Erythroblast (primary cell): ENCODE measurements around the gene TMEM89.
A peak's percentile ranks its signal among the peaks of the same experiment; 100 is the strongest.

Source experiments
- DNase-seq, 2 experiments: peaks; one replicate each; lab custom pipeline; 2025; lab: John Stamatoyannopoulos, UW
- GATA1 ChIP-seq: IDR thresholded peaks from 2 replicates; pipeline ENCODE4 v1.6.1; 2011; ENCODE audit warnings: low read depth, mild to moderate bottlenecking, control low read depth, low read length, moderate library complexity
- POLR2A ChIP-seq: IDR thresholded peaks from 2 replicates; pipeline ENCODE4 v1.6.1; 2011; ENCODE audit warnings: mild to moderate bottlenecking, low read length

The TMEM89 gene

DNA sequence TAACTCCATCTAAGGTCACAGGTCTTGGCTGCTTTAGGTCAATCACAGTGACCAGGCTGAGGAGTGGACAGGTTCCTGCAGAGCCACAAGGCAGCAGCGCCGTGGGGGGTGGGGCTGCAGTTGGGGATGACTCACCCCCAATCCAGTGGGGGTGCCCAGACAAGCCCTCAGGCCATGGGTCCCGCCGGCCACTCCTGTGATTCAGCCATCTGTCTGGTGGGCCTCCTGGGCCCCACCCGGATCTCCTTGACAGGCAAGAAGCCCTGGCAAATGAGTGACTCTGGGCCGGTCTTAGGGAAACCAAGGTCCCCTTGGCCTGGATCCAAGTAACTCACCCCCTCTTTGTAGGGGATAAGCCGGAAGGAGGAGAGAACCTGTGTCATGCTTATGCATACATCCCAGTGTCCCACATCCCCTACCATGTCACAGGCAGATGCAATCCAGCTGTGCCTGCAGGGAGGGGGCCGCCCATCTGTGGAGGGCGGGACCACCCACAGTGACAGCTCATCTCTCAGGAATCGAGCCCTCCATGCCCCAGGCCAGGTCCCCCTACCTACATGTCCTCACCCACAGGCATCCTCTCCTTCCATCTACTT lies 25.9 kb downstream of the TMEM89 start:
- TF ChIP-seq POLR2A: no peak
- TF ChIP-seq GATA1: no peak
- peak; percentile 23 to 58 for DNase-seq

GRCh38 chr3:48595075-48595525 lies 26.5 kb downstream of the TMEM89 start, which contains the start of gene COL7A1:
Gene COL7A1 (minus strand): TSS chr3:48595329. CDS start chr3:48595159, 170 bp downstream.
- DNase-seq: no peak
- TF ChIP-seq GATA1 (no peak), POLR2A (no peak)

DNA sequence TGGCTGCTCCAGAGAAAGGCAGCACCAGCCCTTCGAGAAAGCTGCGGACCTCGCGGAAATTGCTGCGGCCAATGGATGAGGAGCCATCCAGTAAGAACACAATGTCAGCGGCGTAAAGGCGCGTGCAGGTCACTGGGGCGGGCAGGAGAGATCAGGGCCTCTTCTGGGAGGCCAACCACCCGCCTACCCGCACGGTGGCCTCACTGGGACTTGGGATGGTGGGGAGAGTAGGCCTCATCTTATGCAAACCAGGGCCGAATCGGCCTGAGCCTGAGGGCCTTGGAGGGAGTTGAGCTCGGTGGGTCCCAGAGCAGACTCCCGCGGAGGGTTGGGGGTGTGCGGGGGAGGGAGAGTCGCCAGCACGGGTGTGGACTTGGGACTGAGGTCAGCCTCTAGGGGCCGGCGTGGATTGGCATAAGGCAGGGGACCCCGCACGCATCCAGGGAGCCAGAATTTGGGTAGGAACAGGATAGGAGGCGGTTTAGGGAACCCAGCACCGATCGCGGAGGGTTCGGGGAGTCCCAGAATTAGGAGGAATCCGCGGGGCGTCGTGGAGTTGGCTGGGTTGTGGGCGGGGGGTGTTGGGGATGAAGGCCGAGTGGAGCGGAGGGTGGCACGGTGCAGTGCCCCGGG lies 27.0 kb downstream of the TMEM89 start:
- TF ChIP-seq GATA1 (no peak), POLR2A (no peak)
- DNase-seq: no peak

- TF ChIP-seq POLR2A (no peak), GATA1 (no peak)
- no peak for DNase-seq
Observed at GRCh38 chr3:48593337-48593736, 28.2 kb downstream of the TMEM89 start.

DNA sequence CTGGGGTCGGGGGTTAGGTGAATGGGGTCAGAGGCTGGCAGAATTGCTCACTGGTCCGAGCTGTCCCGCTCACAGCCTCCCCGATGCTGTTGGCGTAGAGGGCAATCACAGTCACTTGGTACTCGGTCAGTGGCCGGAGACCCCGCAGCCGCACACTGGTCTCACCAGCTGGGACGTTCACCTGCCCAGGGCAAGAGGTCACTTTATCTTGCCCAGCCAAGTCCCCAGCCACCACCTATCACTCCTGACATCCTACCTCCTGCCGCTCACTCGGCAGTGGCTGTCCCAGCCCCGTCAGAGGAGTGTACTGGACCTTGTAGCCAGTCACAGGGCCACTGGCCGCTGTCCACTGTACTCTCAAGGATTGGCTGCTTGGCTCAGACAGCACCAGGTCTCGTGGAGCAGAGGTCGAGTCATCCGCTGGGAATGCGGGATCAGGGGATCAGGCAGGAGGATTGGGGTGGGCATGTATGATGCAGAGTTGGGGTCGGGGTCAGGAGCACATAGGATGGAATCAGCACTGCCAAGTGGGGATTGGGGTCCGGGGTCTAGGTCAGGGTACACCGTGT lies 29.0 kb downstream of the TMEM89 start:
- DNase-seq: no peak
- TF ChIP-seq GATA1: no peak
- TF ChIP-seq POLR2A: no peak

- DNase-seq: no peak
- TF ChIP-seq POLR2A: no peak
- TF ChIP-seq GATA1: no peak
Observed at GRCh38 chr3:48591886-48592518, 29.6 kb downstream of the TMEM89 start.

DNA sequence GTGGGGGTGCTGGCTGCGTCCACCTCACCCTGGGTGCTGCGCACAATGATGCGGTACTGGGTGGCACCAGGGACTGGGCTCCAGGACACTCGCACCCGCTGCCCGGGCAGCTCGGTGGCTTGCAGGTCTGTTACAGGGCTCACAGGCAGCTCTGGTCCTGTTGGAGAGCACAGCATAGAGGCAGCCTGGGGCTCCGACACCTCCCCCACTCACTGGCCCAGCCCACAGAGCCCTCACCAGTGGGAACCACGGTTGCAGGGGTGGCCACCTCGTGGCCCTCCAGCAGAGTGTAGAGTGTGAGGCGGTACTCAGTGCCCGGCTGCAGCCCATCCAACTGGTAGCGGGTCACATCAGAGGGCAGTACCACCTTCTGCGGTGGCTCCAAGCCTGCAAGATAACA lies 30.1 kb downstream of the TMEM89 start:
- TF ChIP-seq POLR2A (no peak), GATA1 (no peak)

DNA sequence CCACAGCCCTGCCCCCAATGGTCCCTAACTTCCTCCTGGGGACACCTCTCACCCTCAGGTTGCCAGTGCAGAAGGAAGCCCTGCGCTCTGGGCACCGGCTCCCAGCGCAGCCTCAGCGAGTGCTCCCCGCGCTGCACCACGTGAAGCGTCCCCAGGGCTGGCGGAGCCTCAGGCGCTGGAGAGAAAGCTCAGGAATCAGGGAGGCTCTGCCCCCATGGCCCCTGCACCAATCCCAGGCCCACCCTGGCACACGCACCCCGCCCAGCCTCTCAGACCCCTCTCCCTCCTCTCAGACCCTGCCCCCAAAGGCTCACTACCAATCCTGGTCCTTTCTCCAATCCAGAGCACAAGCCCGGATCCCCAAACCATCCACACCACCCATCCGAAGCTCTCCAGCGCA lies 33.3 kb downstream of the TMEM89 start:
- no peak for DNase-seq
- TF ChIP-seq POLR2A (no peak), GATA1 (no peak)

More for the DNA sequence above, 30.1 kb downstream of the TMEM89 start:
- DNase-seq: no peak

DNA sequence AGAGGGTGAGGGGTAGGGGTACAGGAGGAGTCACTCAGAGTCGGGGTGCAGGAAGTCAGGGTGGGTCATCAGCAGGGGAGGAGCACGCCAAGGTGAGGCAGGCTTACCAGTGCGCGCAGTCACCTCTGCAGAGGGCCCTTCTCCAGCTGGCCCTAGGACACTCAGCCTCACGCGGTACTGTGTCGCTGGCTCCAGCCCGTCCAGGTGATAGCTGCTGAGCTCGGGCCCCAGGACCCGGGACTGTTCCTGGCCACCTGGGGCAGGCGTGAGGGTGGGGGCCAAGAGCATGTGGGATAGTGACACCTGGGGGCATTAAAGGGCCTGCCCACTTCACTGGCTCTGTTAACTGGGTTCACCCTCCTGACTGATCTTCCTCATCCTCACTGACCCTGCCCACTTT lies 33.9 kb downstream of the TMEM89 start:
- TF ChIP-seq POLR2A: no peak
- TF ChIP-seq GATA1: no peak
- DNase-seq: no peak

DNA sequence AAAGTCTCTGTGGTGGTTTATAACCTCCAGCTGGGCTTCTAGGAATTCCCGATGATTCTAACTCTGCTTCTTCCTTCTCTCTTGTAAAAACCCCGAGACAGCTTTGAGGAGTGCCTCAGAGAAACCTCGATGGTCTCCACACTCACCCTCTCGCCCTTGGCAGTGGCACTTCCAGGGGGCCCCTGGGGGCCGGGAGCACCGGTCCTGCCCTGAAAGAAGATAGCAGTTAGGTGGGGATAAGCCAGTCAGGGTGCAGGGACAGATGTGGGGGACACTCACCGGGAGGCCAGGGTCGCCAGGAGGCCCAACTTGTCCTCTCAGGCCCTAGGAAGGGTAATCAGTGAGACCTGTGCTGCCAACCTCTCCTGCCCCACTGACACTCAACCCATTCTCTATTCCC lies 36.2 kb downstream of the TMEM89 start:
- TF ChIP-seq POLR2A (no peak), GATA1 (no peak)
- DNase-seq: no peak

DNA sequence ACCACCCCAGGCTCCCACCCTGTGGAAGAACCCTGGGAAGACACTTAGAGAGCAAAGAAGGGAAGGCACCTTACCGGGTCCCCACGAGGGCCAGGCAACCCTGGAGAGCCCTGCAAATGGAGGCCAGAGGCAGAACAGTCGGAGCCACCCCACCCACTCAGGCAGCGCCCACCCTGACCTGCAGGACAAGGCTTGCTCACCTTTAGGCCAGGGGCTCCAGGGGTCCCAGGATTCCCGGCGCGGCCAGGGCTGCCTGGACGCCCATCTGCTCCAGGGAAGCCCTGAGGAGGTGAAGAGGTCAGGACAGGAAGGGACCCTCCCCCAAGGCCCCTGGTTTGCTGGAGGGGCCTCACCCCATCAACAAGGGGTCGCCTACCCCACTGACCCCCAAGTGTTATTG lies 36.7 kb downstream of the TMEM89 start:
- TF ChIP-seq POLR2A (no peak), GATA1 (no peak)
- no peak for DNase-seq

- DNase-seq: no peak
- no peak for TF ChIP-seq GATA1
- TF ChIP-seq POLR2A: no peak
Observed at GRCh38 chr3:48581621-48582481, 39.7 kb downstream of the TMEM89 start.

DNA sequence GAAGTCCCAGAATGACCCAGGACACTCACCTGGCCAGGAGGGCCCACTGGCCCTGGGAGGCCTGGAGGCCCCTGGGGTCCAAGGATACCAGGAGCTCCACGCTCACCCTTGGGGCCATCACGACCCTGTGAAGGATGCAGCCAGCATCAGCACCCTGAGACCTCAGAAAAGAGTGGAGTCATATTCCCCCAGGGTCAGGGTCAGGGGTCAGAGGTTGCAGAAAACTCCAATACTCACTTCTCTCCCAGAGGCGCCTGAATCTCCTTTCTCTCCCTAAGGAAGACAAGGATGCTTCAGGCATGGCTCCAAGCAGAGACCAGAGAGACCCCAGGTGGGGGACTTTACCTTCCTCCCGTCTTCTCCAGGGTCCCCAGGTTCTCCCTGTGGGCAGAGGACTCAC lies 44.9 kb downstream of the TMEM89 start:
- DNase-seq: no peak
- no peak for TF ChIP-seq GATA1
- TF ChIP-seq POLR2A: no peak
